ENCODE data around the gene KLK1. TPM values are rescaled to one million over a fixed set of nuclear protein-coding genes. Genes with fewer than 3 reads are reported as not detected.

The KLK1 gene
- total RNA-seq, 1 donor from 2014 or later: not detected

DNA sequence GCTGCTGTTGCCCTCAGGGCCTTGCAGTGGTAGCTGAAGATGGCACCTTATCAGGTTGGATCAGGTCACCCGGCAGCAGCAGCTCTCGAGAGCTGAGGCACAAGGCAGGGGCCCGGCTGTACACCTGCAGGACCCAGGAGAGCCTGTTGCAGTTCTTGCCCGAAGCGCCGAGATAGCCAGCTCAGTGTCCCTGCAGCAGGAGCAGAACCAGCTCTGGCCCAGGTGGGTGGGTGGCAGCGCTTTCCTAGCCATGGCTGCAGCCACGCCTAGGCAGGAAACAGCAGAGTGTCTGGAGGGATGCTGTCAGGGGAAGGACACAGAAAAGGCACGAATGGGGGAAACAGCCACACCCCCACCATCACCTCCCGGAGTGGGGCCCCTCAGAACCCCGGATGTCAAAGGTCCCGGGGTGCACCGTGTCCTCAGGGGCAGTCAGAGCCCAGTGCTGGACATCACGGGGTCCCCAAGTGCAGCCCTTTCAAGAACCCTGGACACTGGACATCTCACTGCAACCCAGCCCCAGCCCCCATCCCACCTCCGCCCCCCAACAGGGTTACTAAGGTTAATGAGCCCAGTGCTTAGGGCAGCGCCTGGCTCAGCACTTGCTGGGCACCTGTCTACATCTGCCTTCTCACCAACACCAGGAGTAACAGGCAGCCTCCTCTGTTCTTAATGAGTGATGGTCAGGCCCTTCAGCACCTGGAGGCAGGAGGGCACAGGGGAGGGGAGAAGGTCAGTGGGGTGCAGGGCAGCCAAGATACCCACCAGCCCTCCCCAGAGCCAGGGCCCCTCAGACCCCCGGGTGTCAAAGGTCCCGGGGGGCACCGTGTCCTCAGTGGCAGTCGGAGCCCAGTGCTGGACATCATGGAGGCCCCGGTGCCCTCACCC, 24.7 kb downstream of the KLK1 start:
- intact Hi-C loops (cut with DNase I): no loop called here
- Histone ChIP-seq H3K4me3 (no peak overlapping the region), H3K27ac (no peak overlapping the region), H3K36me3 (peaks cover 0 to 30% of the 10 kb centered on the region in 2 donors), H3K4me1 (peaks cover 21% of the 10 kb centered on the region), H3K27me3 (no peaks in the 10 kb centered on the region), H3K9me3 (no peaks in the 10 kb centered on the region)
- TF ChIP-seq, protein P1, sequence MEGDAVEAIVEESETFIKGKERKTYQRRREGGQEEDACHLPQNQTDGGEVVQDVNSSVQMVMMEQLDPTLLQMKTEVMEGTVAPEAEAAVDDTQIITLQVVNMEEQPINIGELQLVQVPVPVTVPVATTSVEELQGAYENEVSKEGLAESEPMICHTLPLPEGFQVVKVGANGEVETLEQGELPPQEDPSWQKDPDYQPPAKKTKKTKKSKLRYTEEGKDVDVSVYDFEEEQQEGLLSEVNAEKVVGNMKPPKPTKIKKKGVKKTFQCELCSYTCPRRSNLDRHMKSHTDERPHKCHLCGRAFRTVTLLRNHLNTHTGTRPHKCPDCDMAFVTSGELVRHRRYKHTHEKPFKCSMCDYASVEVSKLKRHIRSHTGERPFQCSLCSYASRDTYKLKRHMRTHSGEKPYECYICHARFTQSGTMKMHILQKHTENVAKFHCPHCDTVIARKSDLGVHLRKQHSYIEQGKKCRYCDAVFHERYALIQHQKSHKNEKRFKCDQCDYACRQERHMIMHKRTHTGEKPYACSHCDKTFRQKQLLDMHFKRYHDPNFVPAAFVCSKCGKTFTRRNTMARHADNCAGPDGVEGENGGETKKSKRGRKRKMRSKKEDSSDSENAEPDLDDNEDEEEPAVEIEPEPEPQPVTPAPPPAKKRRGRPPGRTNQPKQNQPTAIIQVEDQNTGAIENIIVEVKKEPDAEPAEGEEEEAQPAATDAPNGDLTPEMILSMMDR (IDR thresholded peaks at IDR 0.05): no peak
- TF ChIP-seq POLR2AphosphoS5 (IDR thresholded peaks at IDR 0.05; ENCODE audit: insufficient read depth in 1 of 2, low read depth in 1 of 2): no peak
- TF ChIP-seq POLR2A (IDR thresholded peaks at IDR 0.05): no peak
- no peak for DNase-seq (ENCODE audit: extremely low spot score in 2 of 2)

- Histone ChIP-seq H3K9me3 (no peaks in the 10 kb centered on the region), H3K4me1 (peaks cover 12% of the 10 kb centered on the region), H3K27me3 (no peaks in the 10 kb centered on the region), H3K4me3 (no peak overlapping the region), H3K27ac (no peak overlapping the region), H3K36me3 (peaks cover 0 to 30% of the 10 kb centered on the region in 2 donors)
- intact Hi-C loops (cut with DNase I): no loop called here
- TF ChIP-seq POLR2AphosphoS5 (IDR thresholded peaks at IDR 0.05; ENCODE audit: insufficient read depth in 1 of 2, low read depth in 1 of 2): no peak
- TF ChIP-seq, protein P1 (IDR thresholded peaks at IDR 0.05): no peak
- TF ChIP-seq POLR2A (IDR thresholded peaks at IDR 0.05): no peak
- no peak for DNase-seq (ENCODE audit: extremely low spot score in 2 of 2)
Measured at GRCh38 chr19:50797781-50798658, 25.6 kb downstream of the KLK1 start.

- DNase-seq (ENCODE audit: extremely low spot score in 2 of 2): no peak
- Histone ChIP-seq H3K4me1 (peaks cover 6% of the 10 kb centered on the region), H3K27ac (no peak overlapping the region), H3K27me3 (no peaks in the 10 kb centered on the region), H3K36me3 (peaks cover 0 to 30% of the 10 kb centered on the region in 2 donors), H3K9me3 (no peaks in the 10 kb centered on the region), H3K4me3 (no peak overlapping the region)
- intact Hi-C loops (cut with DNase I): no loop called here
- no peak for TF ChIP-seq POLR2AphosphoS5 (IDR thresholded peaks at IDR 0.05; ENCODE audit: insufficient read depth in 1 of 2, low read depth in 1 of 2)
- TF ChIP-seq, protein P1 (IDR thresholded peaks at IDR 0.05): no peak
- TF ChIP-seq POLR2A (IDR thresholded peaks at IDR 0.05): no peak
Measured at GRCh38 chr19:50797429-50797780, 26.2 kb downstream of the KLK1 start.

- peaks cover 0 to 26% of the 10 kb centered on the region in 2 donors for H3K36me3 ChIP-seq
- no peak for TF ChIP-seq POLR2AphosphoS5 (IDR thresholded peaks at IDR 0.05; ENCODE audit: insufficient read depth in 1 of 2, low read depth in 1 of 2)
- no peak overlapping the region for H3K27ac ChIP-seq
- intact Hi-C loops (cut with DNase I): no loop called here
- H3K4me1 ChIP-seq: peaks cover 5% of the 10 kb centered on the region
- no peak overlapping the region for H3K4me3 ChIP-seq
- H3K27me3 ChIP-seq: no peaks in the 10 kb centered on the region
- no peaks in the 10 kb centered on the region for H3K9me3 ChIP-seq
- no peak for DNase-seq (ENCODE audit: extremely low spot score in 2 of 2)
Measured at GRCh38 chr19:50796634-50797428, 26.8 kb downstream of the KLK1 start.

GRCh38 chr19:50796128-50796633, 27.4 kb downstream of the KLK1 start:
- no peak for DNase-seq (ENCODE audit: extremely low spot score in 2 of 2)
- Histone ChIP-seq H3K4me3 (no peak overlapping the region), H3K4me1 (peaks cover 5% of the 10 kb centered on the region), H3K9me3 (no peaks in the 10 kb centered on the region), H3K27ac (no peak overlapping the region), H3K36me3 (peaks cover 0 to 21% of the 10 kb centered on the region in 2 donors), H3K27me3 (no peaks in the 10 kb centered on the region)
- intact Hi-C loops (cut with DNase I): no loop called here
- TF ChIP-seq, protein P1 (IDR thresholded peaks at IDR 0.05): no peak
- TF ChIP-seq POLR2AphosphoS5 (IDR thresholded peaks at IDR 0.05; ENCODE audit: insufficient read depth in 1 of 2, low read depth in 1 of 2) (no peak), POLR2A (IDR thresholded peaks at IDR 0.05) (no peak)
